A204.1 (cell line): Measurements from ENCODE around the gene OR2A42.
"Not testable (repeated sequence)": the region's sequence is repeated elsewhere in the genome, so short reads cannot be mapped to it uniquely, and the experiment has no call there.

Source experiments
- FAIRE-seq: peaks from 2 replicates; lab custom pipeline; 2012; peaks lifted over from hg19 to GRCh38; lab: Jason Lieb, UNC

Gene OR2A42

GRCh38 chr7:144220531-144220930, 18.9 kb downstream of the OR2A42 start:
- FAIRE-seq = not testable (repeated sequence)

GRCh38 chr7:144219149-144219548, 20.3 kb downstream of the OR2A42 start:
- FAIRE-seq = peak; percentile 30

DNA sequence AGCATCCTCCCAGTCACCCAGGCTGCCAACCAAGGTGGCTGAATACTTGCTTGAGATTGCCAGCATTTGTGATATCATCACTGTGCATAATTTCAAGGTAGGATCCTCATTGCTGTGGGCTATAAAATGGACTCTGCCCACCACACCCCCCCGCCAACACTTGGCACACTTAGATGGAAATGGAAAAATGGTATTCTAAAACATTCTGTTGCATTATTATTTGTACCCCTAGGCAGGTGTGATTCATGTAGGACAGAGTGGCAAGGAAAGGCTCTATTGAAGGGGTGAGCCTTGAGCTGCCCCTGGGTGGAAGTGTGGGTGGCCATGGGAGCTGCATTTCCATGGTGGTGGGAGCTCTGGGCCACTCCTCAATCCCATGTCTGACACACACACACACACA, 20.8 kb downstream of the OR2A42 start:
- FAIRE-seq = not testable (repeated sequence)

DNA sequence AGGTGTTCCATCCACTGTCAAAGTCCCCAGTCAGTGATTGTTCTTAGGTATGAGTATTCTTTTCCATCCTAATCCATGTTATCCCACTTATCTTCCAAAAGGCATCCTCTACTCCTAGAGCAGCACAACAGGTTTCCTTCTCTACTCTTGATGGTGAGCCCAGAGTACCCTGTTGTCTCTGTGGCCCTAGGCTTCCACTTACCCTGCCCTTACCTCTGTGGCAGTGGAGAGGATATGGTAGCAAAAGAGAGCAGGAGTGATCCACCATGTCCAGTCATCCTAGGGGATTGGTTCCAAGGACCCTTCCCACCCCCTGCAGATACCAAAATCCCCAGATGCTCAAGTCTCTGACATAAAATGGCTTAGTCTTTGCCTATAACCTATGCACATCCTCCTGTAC, 22.2 kb downstream of the OR2A42 start:
- FAIRE-seq = not testable (repeated sequence)

- not testable (repeated sequence) for FAIRE-seq
Measured at GRCh38 chr7:144205306-144205705, 34.1 kb downstream of the OR2A42 start.

GRCh38 chr7:144203086-144203485, 36.3 kb downstream of the OR2A42 start:
- FAIRE-seq = not testable (repeated sequence)

DNA sequence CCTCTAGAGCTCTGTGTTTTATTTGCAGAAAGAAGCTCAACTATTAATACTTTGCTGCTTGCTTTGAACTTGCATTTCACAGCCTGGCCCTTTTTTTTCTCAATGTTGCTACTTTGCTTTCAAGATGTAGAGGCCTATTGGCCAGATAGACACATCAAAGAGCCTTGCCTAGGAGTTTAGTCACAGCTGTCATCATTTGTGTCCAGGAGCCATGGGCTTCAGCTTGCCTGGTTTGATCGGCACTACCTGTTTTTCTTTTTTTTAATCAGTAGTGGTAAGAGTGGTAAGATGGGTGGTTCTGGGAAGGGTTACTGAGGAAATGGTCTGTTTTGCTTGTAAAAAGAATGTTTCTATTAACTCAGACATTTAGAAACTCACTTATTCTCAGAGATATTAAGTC, 37.4 kb downstream of the OR2A42 start:
- FAIRE-seq = not testable (repeated sequence)

GRCh38 chr7:144198934-144199333, 40.5 kb downstream of the OR2A42 start:
- FAIRE-seq = not testable (repeated sequence)

DNA sequence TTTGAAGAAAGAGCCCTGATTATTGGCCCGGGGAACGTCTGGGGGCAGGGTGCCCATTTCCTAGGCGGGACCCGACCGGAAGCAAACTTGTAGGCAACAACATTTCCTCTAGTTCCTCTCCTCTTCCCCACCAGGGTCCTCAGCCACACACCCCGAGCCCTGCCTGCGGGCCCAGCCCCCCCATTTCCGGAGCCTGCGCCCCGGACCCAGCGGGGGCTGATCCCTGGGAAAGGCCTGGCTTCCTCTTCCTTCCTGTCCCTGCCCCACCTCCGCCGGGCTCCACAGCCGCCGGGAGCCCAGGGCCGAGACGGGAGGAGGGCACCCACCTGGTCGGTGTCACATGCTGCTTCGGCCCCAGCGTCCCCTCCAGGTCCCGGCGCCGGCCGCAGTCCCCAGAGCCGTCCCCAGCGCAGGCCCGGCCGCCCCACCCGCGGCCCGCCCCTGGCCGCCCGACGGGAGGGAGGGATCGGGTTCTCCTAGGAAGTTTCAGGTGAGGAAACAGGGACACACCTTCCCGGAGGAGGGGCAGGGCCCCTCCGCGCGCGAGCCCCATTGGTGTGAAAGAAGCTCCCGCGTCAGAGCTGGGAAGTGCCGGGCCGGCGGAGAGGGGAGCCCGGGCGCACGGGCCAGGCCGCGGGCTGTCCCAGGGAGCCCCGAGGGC, 44.1 kb downstream of the OR2A42 start, which contains the start of gene ARHGEF35:
Gene ARHGEF35, minus strand, starts transcription at position 622 of the 661 bp plus-strand sequence. CDS start 7,450 bp downstream, outside the sequence.
- FAIRE-seq = not testable (repeated sequence)

GRCh38 chr7:144194453-144194852, 45.0 kb downstream of the OR2A42 start:
- FAIRE-seq = not testable (repeated sequence)

DNA sequence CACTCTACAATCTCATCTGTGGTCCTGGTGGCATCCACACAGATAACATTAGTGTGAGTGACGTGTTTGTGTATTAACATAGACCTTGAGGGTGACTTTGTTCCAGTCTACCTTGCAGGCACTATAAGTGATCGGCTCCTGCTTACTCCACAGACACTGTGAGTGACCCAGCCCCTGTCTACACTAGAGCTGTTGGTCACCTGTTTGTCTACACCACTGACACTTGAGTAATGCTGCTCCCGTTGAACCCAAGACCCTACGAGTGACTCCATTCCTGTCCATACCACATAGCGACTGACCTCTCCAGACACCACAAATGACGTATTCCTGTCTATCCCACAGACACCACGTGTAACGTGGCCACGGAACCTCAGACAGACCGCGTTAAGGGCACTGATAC, 45.6 kb downstream of the OR2A42 start:
- FAIRE-seq = not testable (repeated sequence)

GRCh38 chr7:144188578-144189171, 50.7 kb downstream of the OR2A42 start:
- not testable (repeated sequence) for FAIRE-seq

DNA sequence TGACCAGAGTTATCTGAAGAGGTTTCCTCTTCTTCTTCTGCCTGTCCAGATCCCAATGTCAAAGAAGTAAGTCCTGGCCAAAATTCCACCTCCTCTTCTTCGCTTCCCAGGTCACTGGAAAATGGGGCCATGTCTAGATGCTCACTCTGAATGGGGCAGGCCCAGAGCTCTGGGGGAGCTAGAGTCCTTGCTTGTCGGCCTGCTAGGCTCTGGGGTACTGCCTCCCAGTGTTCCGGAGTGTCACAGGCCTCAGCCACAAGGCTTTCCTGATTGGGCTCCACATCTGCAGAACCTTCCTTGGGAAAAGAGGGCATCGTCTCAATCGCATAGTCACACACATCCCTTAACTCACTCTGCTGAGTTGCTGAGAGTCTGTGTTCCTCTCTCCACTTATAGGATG, 51.6 kb downstream of the OR2A42 start:
- not testable (repeated sequence) for FAIRE-seq

DNA sequence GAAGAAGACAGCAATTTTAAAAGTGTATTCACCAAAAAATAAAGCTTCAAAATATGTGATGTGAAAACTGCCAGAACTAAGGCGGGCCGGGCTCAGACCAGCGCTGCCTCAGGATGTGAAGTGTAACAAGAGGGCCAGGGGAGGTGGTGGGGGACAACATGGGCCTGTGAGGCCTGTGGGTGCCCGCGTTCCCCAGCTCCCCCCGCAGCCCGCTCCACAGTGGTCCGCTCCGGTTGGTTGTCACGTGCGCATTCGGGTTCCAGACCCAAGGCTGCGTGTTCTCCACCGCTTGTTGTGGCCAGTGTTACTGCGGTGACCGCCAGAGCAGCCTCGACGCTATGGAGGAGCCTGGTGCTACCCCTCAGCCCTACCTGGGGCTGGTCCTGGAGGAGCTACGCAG, 56.2 kb downstream of the OR2A42 start, which contains the start of gene CTAGE4:
Gene CTAGE4, plus strand, starts transcription at position 301 of the 400 bp plus-strand sequence. Its CDS starts 38 bp downstream, at position 339.
- FAIRE-seq = not testable (repeated sequence)

DNA sequence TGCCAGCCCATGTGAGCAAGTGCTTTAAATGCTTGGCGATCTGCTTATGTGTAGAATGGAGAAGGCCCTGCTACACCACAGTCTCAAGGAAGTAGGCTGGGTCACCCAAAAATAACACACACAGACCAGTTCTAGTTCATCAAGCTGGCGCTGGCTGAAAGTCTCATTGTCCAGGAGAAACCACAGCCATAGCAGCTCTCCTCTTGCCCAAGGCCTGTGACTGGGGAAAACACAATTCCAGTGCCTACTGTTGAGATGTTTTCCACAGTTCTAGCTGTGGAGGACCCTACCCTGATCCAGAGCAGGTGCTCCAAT, 60.3 kb downstream of the OR2A42 start:
- FAIRE-seq = not testable (repeated sequence)

GRCh38 chr7:144178380-144179164, 60.8 kb downstream of the OR2A42 start:
- not testable (repeated sequence) for FAIRE-seq
